Renal cortical epithelial cell (primary cell): ENCODE measurements around the gene DLEC1. TPM values are rescaled to one million over a fixed set of nuclear protein-coding genes. Genes with fewer than 3 reads are reported as not detected.
A peak's percentile ranks its signal among the peaks of the same experiment; 100 is the strongest.
"Not testable (repeated sequence)": the region's sequence is repeated elsewhere in the genome, so short reads cannot be mapped to it uniquely, and the experiment has no call there.

Experiments used
- DNase-seq: peaks from one replicate; pipeline ENCODE4 v3.0.0-alpha.2; 2011; ENCODE audit warnings: low read depth
- total RNA-seq: library from RNA; depleted of rRNA; stranded (reverse); fragments of >200 nt; gene quantifications from 2 replicates; pipeline ENCODE4 v1.2.3, GENCODE V29; 2014

Gene DLEC1
- total RNA-seq, 1 donor from 2014 or later = 0.20 TPM

DNA sequence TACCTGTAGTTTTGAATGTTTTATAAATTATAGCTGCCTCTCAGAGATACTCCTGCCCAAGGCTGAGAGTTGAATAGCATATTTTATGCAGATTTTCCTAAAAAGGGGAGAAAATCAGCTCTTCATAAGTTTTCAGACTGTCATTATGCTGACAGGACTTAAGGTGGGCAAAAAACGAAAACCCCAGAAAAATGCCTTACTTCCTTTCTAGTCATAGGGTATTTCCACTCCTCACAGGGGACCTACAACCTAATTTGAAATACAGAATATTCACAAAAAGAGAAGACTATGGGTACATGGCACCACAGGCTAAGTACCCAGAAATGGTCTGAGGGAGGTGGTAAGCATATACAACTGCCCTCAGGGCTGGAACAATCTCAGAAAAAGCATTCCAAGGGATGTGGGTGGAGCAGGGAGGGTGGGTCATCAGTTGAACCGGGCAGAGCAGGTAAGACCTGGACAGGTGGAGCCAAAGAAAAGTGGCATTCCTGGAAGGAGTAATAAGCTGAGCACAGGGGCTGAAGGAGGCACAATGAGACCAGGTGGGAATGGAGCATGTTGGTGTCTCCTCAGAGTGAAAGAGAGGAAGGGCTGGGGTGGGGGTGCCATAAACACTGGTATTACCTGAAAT, 115.7 kb downstream of the DLEC1 start:
- DNase-seq = peak; percentile 41

- DNase-seq = no peak
These were observed 116.8 kb downstream of the DLEC1 start for GRCh38 chr3:38155825-38156224.

GRCh38 chr3:38157117-38157516, 118.1 kb downstream of the DLEC1 start:
- no peak for DNase-seq

GRCh38 chr3:38157595-38157994, 118.6 kb downstream of the DLEC1 start:
- peak; percentile 45 for DNase-seq

GRCh38 chr3:38158472-38158871, 119.5 kb downstream of the DLEC1 start:
- no peak for DNase-seq

- not testable (repeated sequence) for DNase-seq
These were observed 121.7 kb downstream of the DLEC1 start for GRCh38 chr3:38160704-38161103.

DNA sequence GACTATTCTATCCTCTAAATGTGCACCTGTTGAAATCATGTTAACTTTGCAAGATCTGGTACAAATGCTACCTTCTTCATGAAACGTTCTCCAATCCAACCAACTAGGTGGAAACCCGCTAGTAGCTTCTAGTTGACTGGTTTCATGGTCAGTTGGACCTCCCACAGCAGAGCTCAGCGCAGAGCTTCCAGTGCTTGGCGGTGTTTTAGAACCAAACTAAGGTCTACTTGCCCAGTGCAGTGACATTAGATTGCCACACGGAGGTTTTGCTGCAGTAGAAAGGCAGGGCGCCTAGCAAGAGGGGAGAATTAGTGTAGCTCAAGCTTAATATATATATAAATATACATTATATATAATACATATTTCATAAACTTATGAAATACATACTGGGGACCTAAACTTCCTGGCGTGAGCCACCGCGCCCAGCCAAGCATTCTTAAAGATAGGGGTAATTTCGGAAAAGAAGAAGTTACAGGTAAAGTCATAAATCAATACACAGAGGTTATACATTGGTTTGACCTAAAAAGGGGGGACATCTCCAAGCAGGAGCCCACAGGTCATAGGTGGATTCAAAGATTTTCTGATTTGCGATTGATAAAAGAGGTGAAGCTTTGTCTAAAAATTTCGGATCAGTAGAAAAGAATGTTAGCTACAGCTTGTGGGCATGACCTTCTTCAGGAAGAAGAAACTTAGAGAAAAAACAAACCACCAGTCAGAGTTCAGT, 124.3 kb downstream of the DLEC1 start:
- DNase-seq = no peak

- DNase-seq = peak; percentile 29
These were observed 125.0 kb downstream of the DLEC1 start for GRCh38 chr3:38163841-38164642.

GRCh38 chr3:38164643-38164951, 125.6 kb downstream of the DLEC1 start:
- DNase-seq = no peak

DNA sequence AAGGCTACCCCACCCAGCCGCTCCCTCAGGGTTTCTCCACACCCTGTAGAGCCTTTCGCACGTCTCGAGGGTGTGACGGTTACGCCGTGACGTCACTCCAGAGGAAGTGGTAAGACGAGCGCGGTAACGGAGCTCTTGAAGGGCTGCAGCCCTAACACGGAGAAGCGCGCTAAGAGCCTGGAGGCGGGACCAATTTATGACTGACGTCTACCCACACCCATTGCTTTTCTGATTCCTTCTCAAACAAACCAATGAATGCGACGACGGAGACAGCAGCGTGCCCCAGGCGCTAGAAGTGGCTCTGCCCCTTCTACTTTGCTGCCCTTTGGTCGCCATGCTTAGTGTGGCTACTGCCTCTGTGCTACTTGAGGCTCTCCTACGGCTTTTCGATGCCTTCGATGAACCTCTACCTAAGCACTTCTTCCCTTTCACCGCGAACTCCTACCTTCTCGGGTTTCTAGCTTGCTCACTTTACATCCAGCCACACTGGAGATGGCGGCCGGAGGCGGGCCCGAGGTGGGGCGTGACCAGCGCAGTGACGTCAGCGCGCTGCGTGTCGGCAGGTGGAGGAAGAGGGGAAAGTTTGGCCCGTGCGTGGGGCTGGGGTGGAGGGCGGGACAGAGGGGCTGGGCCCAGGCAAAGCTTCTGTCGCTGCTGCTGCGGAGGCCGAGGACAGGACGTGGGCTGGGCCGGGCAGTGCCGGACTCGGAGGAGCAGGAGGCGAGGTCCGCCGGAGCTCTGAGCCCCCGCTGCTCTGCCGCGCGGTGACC, 126.1 kb downstream of the DLEC1 start, which contains the start of gene OXSR1:
OXSR1 (plus strand) TSS at position 586 of the 770 bp plus-strand sequence. CDS start 340 bp downstream, outside the sequence.
- DNase-seq = peak; percentile 100

DNA sequence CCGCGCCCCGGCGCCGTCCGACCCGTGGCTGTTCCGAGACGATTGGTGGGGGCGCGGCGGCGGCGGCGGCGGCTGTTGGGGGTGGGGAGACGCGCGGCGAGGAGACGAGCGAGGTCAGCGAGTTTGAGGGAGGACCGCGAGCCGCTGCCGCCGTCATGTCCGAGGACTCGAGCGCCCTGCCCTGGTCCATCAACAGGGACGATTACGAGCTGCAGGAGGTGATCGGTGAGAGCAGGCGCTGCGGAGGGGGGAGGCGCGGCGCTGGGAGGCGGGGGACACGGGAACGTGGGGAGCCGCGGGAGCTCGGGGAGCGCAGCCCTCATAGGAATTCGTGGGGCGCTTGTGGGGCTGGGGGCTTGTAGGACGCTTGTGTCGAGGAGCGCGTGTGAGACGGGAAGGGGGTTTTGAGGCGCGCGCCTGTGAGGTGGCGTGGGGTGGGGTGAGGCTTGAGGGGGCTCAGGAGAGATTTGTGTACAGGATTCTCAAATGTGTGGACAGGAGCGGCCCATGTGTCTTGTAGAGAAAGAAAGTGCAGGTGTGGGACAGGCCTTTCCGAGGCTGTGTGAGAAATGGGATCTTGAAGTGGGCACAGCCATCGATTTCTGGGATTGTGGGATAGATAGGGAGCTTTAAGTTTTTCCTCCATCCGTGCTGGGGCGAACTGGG, 126.8 kb downstream of the DLEC1 start:
- DNase-seq = peak; percentile 15

DNA sequence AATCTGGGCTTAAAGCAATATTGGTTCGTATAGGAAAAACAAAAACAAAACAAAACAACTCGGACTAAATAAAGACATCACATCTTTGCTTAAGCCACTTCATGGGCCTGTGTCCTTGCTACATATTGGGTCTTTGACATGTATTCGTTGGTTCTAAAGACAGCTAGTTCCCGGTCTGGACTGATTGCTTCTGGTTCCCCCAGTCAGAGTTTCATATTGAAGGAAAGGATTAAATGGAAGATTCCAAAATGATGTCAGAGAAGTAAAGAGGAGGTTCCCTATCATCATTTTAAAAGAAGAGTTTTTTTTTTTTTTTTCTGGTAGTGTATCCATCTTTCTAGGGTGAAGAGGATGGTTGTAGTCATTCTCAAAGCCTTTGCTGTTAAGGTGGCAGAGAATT, 128.6 kb downstream of the DLEC1 start:
- no peak for DNase-seq

DNA sequence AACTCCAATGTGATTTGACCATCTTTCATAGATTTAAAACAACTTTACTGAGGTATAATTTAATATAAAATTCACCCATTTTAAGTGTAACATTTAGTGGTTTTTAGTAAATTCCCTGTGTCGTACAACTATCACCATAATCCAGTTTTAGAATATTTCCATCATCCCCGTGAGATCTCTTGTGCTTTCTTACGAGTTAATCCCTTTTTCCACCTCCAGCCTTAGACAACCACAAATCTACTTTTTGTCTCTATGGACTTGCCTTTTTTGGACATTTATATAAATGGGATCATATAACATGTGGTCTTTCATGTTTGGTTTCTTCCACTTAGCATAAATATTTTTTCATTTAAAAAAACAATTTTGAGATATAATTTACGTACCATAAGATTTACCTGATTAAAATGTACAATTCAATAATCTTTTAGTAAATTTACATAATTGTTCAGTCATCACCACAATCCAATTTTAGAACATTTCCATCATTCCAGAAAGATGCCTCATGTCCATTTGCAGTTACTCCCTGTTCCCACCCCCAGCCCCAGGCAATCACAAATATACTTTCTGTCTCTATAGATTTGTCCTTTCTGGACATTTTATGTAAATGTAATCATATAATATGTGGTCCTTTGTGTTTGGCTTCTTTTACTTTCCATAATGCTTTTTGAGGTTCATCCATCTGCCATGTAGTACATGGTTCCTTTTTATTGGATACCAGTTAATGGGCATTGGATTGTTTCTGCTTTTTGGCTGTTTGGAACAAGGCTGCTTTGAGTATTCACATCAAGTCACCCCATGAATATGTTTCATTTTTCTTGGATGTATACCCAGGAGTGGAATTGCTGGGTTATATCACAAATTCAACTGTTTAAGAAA, 129.4 kb downstream of the DLEC1 start:
- DNase-seq = peak; percentile 44

DNA sequence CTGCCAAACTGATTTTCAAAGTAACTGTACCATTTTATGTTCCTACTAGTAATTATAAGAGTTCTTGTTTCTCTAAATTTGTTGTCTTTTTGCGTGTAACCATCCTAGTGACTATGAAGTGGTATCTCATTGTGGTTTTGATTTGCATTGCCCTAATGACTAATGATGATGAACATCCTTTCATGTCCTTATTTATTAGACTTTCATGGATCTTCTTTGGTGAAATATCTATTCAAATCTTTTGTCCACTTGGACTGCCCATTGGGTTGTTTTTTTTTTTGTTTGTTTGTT, 130.0 kb downstream of the DLEC1 start:
- peak; percentile 6 for DNase-seq

DNA sequence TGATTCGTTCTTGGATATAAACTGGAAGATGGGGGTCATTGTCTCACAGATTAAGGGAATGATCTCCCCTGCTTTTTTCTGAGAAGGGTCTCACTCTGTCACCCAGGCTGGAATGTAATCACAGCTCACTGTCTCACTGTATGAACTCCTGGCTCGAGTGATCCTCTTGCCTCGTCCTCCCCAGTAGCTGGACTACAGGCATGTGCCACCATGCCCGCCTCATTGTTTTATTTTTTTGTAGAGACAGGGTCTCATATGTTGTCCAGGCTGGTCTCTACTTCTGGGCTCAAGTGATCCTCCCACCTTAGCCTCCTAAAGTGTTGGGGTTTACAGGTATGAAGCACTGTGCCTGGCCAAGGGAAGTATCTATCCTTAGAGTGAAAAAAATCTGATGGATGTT, 131.7 kb downstream of the DLEC1 start:
- no peak for DNase-seq

DNA sequence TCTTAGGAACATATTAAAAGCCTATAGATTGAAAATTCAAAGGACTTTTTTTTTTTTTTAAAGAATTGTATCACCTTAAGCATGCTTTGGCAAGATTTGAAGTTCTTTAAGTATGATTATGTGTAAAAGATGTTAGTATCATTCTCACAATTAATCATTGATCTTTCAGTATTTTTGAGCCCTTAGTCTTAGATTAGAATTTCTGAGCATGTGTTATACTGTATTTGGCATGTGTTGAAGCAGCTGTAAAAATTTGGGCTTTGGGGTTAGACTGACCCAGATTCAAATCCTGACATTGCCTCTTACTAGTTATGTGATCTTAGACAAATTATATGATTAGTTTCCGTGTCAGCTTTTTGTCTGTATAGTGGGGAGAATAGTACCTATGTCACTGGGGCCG, 132.6 kb downstream of the DLEC1 start:
- no peak for DNase-seq
